Activated gamma-delta T cell treated with anti-CD3 and anti-CD28 coated beads, Interleukin-2, amount 50 U/mL, for 16 hours (primary cell): ENCODE results near the gene LHFPL3.
"Not testable (repeated sequence)": the region's sequence is repeated elsewhere in the genome, so short reads cannot be mapped to it uniquely, and the experiment has no call there.

ENCODE experiments used
- DNase-seq: peaks from one replicate; pipeline ENCODE4 v3.0.0-alpha.2; 2020; ENCODE audit warnings: low read depth

The LHFPL3 gene

GRCh38 chr7:104595591-104595990 lies 267.2 kb downstream of the LHFPL3 start:
- not testable (repeated sequence) for DNase-seq

GRCh38 chr7:104603957-104604356 lies 275.6 kb downstream of the LHFPL3 start:
- DNase-seq, result no peak

- no peak for DNase-seq
Observed at GRCh38 chr7:104604706-104605105, 276.3 kb downstream of the LHFPL3 start.

- DNase-seq, result no peak
Observed at GRCh38 chr7:104621321-104621720, 292.9 kb downstream of the LHFPL3 start.

GRCh38 chr7:104625956-104626355 lies 297.6 kb downstream of the LHFPL3 start:
- no peak for DNase-seq

GRCh38 chr7:104627516-104627915 lies 299.1 kb downstream of the LHFPL3 start:
- no peak for DNase-seq

GRCh38 chr7:104628017-104628416 lies 299.6 kb downstream of the LHFPL3 start:
- DNase-seq, result no peak

- no peak for DNase-seq
Observed at GRCh38 chr7:104629408-104629807, 301.0 kb downstream of the LHFPL3 start.

- no peak for DNase-seq
Observed at GRCh38 chr7:104640506-104640905, 312.1 kb downstream of the LHFPL3 start.

- no peak for DNase-seq
Observed at GRCh38 chr7:104642560-104642959, 314.2 kb downstream of the LHFPL3 start.

- no peak for DNase-seq
Observed at GRCh38 chr7:104643587-104644217, 315.3 kb downstream of the LHFPL3 start.

- DNase-seq, result no peak
Observed at GRCh38 chr7:104650991-104651640, 322.7 kb downstream of the LHFPL3 start.

- no peak for DNase-seq
Observed at GRCh38 chr7:104652434-104652833, 324.0 kb downstream of the LHFPL3 start.

GRCh38 chr7:104652865-104653264 lies 324.5 kb downstream of the LHFPL3 start:
- no peak for DNase-seq

- no peak for DNase-seq
Observed at GRCh38 chr7:104653825-104654401, 325.5 kb downstream of the LHFPL3 start.

GRCh38 chr7:104655592-104655991 lies 327.2 kb downstream of the LHFPL3 start:
- DNase-seq, result no peak

GRCh38 chr7:104656467-104656866 lies 328.1 kb downstream of the LHFPL3 start:
- no peak for DNase-seq

- no peak for DNase-seq
Observed at GRCh38 chr7:104657134-104657533, 328.7 kb downstream of the LHFPL3 start.

GRCh38 chr7:104661575-104661974 lies 333.2 kb downstream of the LHFPL3 start:
- DNase-seq, result no peak

- no peak for DNase-seq
Observed at GRCh38 chr7:104664648-104665047, 336.2 kb downstream of the LHFPL3 start.

GRCh38 chr7:104677587-104677986 lies 349.2 kb downstream of the LHFPL3 start:
- DNase-seq, result no peak

GRCh38 chr7:104679085-104679484 lies 350.7 kb downstream of the LHFPL3 start:
- no peak for DNase-seq

- DNase-seq, result no peak
Observed at GRCh38 chr7:104686286-104686685, 357.9 kb downstream of the LHFPL3 start.

- no peak for DNase-seq
Observed at GRCh38 chr7:104694710-104695109, 366.3 kb downstream of the LHFPL3 start.
